Type B pancreatic cell (in vitro differentiated cells): ENCODE measurements around the gene GABRA5. TPM values are rescaled to one million over a fixed set of nuclear protein-coding genes. Genes with fewer than 3 reads are reported as not detected.
"Not testable (repeated sequence)": the region's sequence is repeated elsewhere in the genome, so short reads cannot be mapped to it uniquely, and the experiment has no call there.

ENCODE experiments used
- DNase-seq: peaks from one replicate; pipeline ENCODE4 v3.0.0; 2021; ENCODE audit warnings: mixed read lengths; ENCODE audit not compliant: unreplicated experiment; ENCODE audit errors: extremely low spot score
- H3K27ac Mint-ChIP-seq: 2 replicates; pipeline ENCODE4 v1.8.0; 2021; ENCODE audit warnings: mild to moderate bottlenecking, mixed read lengths
- H3K27me3 Mint-ChIP-seq: 2 replicates; pipeline ENCODE4 v1.8.0; 2021; ENCODE audit warnings: mixed read lengths
- H3K36me3 Mint-ChIP-seq: 2 replicates; pipeline ENCODE4 v1.8.0; 2021; ENCODE audit warnings: mixed read lengths
- H3K4me1 Mint-ChIP-seq: one replicate; pipeline ENCODE4 v1.8.0; 2021; ENCODE audit warnings: mixed read lengths; ENCODE audit not compliant: unreplicated experiment
- H3K4me3 Mint-ChIP-seq: 2 replicates; pipeline ENCODE4 v1.8.0; 2021; ENCODE audit warnings: mild to moderate bottlenecking, mixed read lengths
- H3K9me3 Mint-ChIP-seq: 2 replicates; pipeline ENCODE4 v1.8.0; 2021; ENCODE audit warnings: mixed read lengths
- total RNA-seq: library from RNA; stranded (reverse); gene quantifications from 2 replicates; pipeline ENCODE4 v1.2.1, GENCODE V29; 2021; ENCODE audit warnings: low replicate concordance
- TF ChIP-seq, protein P1 (sequence below): fragments of 200-600 bp; sonication (generic); conservative IDR thresholded peaks from 2 replicates; pipeline ENCODE4 v1.5.0; 2021; ENCODE audit warnings: antibody characterized with exemption, mild to moderate bottlenecking

GABRA5 gene
- total RNA-seq, 1 donor from 2014 or later, result 3.1 TPM

- TF ChIP-seq, protein P1, sequence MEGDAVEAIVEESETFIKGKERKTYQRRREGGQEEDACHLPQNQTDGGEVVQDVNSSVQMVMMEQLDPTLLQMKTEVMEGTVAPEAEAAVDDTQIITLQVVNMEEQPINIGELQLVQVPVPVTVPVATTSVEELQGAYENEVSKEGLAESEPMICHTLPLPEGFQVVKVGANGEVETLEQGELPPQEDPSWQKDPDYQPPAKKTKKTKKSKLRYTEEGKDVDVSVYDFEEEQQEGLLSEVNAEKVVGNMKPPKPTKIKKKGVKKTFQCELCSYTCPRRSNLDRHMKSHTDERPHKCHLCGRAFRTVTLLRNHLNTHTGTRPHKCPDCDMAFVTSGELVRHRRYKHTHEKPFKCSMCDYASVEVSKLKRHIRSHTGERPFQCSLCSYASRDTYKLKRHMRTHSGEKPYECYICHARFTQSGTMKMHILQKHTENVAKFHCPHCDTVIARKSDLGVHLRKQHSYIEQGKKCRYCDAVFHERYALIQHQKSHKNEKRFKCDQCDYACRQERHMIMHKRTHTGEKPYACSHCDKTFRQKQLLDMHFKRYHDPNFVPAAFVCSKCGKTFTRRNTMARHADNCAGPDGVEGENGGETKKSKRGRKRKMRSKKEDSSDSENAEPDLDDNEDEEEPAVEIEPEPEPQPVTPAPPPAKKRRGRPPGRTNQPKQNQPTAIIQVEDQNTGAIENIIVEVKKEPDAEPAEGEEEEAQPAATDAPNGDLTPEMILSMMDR, result no peak
- H3K27me3 Mint-ChIP-seq, result peaks cover 20% of the 10 kb centered on the region
- H3K4me3 Mint-ChIP-seq, result no peak overlapping the region
- no peak for DNase-seq
- H3K9me3 Mint-ChIP-seq, result no peaks in the 10 kb centered on the region
- H3K36me3 Mint-ChIP-seq, result peaks cover 3% of the 10 kb centered on the region
- H3K4me1 Mint-ChIP-seq, result no peaks in the 10 kb centered on the region
- no peak overlapping the region for H3K27ac Mint-ChIP-seq
Observed at GRCh38 chr15:26892182-26892518, 25.3 kb downstream of the GABRA5 start.

GRCh38 chr15:26892678-26893077 lies 25.8 kb downstream of the GABRA5 start:
- Mint-ChIP-seq H3K27ac (no peak overlapping the region), H3K27me3 (peaks cover 22% of the 10 kb centered on the region), H3K4me3 (no peak overlapping the region), H3K9me3 (no peaks in the 10 kb centered on the region), H3K36me3 (peaks cover 3% of the 10 kb centered on the region), H3K4me1 (no peaks in the 10 kb centered on the region)
- DNase-seq, result no peak
- TF ChIP-seq, protein P1, result no peak

GRCh38 chr15:26893351-26894065 lies 26.6 kb downstream of the GABRA5 start:
- peaks cover 19% of the 10 kb centered on the region for H3K27me3 Mint-ChIP-seq
- H3K4me1 Mint-ChIP-seq, result no peaks in the 10 kb centered on the region
- DNase-seq, result no peak
- no peaks in the 10 kb centered on the region for H3K9me3 Mint-ChIP-seq
- no peak overlapping the region for H3K27ac Mint-ChIP-seq
- TF ChIP-seq, protein P1, result no peak
- peaks cover 3% of the 10 kb centered on the region for H3K36me3 Mint-ChIP-seq
- no peak overlapping the region for H3K4me3 Mint-ChIP-seq

DNA sequence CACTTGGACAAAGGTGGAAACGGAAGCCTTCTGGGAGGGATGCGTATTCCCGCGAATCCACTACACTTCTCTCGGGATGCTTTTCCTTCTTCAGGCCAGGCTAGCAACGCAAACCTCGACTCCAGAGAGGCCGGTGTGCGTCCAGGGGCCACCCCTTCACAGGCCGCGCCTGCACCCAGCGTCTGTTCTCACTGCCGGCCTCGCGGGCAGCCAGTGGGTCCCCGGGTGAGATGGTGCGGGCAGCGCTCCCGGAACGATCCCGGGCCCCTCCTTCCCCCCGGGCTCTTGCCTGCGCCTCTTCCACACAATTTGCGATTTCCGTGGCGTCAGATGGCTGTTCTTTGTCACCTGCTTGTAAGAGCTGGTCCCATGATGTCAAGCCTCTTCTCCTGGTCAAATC lies 27.3 kb downstream of the GABRA5 start:
- Mint-ChIP-seq H3K4me3 (no peak overlapping the region), H3K9me3 (no peaks in the 10 kb centered on the region), H3K4me1 (no peaks in the 10 kb centered on the region), H3K27ac (no peak overlapping the region), H3K27me3 (peaks cover 12% of the 10 kb centered on the region), H3K36me3 (peaks cover 3% of the 10 kb centered on the region)
- no peak for DNase-seq
- TF ChIP-seq, protein P1, result no peak

DNA sequence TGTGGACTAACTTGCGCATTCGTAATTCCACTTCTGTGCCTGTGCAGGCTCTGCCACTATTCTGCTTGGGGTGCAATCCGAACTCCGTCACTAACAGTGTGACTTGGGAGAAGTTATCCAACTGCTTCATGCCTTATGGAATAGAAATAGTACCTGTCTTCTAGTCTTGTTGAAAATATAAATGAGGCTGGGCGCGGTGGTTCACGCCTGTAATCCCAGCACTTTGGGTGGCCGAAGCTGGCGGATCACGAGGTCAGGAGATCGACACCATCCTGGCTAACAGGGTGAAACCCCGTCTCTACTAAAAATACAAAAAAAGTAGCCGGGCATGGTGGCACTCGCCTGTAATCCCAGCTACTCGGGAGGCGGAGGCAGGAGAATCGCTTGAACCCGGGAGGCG lies 28.5 kb downstream of the GABRA5 start:
- not testable (repeated sequence) for H3K4me3 Mint-ChIP-seq, H3K36me3 Mint-ChIP-seq, H3K9me3 Mint-ChIP-seq, H3K27me3 Mint-ChIP-seq, DNase-seq, H3K4me1 Mint-ChIP-seq, H3K27ac Mint-ChIP-seq

- H3K9me3 Mint-ChIP-seq, result peaks cover 7% of the 10 kb centered on the region
- H3K4me1 Mint-ChIP-seq, result no peaks in the 10 kb centered on the region
- DNase-seq, result no peak
- H3K27ac Mint-ChIP-seq, result no peak overlapping the region
- TF ChIP-seq, protein P1, result no peak
- no peak overlapping the region for H3K4me3 Mint-ChIP-seq
- peaks cover 15% of the 10 kb centered on the region for H3K27me3 Mint-ChIP-seq
- H3K36me3 Mint-ChIP-seq, result no peaks in the 10 kb centered on the region
Observed at GRCh38 chr15:26899658-26900057, 32.8 kb downstream of the GABRA5 start.
